Peyer's patch (tissue), 4 donors: ENCODE results near the gene SLCO1B3. TPM values are rescaled to one million over a fixed set of nuclear protein-coding genes. Genes with fewer than 3 reads are reported as not detected.

ENCODE experiments used
- DNase-seq, 3 donors: peaks; one replicate each; pipeline ENCODE4 v3.0.0-alpha.2; 2017 to 2019
- H3K27ac ChIP-seq, 4 donors: fragments of 200-600 bp; sonication (generic); one replicate each; pipeline ENCODE4 v1.5.1; 2016 to 2019
- H3K27me3 ChIP-seq, 2 donors: fragments of 200-600 bp; sonication (generic); one replicate each; pipeline ENCODE4 v1.5.1; 2019
- H3K36me3 ChIP-seq, 3 donors: fragments of 200-600 bp; sonication (generic); one replicate each; pipeline ENCODE4 v1.5.1; 2016 to 2019
- H3K4me1 ChIP-seq, 4 donors: fragments of 200-600 bp; sonication (generic); one replicate each; pipeline ENCODE4 v1.5.1; 2016 to 2019
- H3K4me3 ChIP-seq, 4 donors: fragments of 200-600 bp; sonication (generic); 1 replicate in 3 of 4; 2 replicates in 1 of 4; pipeline ENCODE4 v1.5.1; 2016 to 2019; ENCODE audit warnings: mild to moderate bottlenecking in 1 of 4
- H3K9me3 ChIP-seq, 4 donors: fragments of 200-600 bp; sonication (generic); one replicate each; pipeline ENCODE4 v1.5.1; 2016 to 2019; ENCODE audit warnings: mild to moderate bottlenecking in 1 of 4
- POLR2A ChIP-seq, 2 donors: fragments of 450-650 bp; IDR thresholded peaks; one replicate each; pipeline ENCODE4 v1.5.1; 2017; ENCODE audit warnings: antibody characterized with exemption in 2 of 2, mild to moderate bottlenecking in 2 of 2, moderate library complexity in 2 of 2
- total RNA-seq, 4 donors: library from RNA; depleted of rRNA; stranded (reverse); fragments of >200 nt; gene quantifications; one replicate each; pipeline ENCODE4 v1.1.0, GENCODE V29; 2016
- TF ChIP-seq, protein P1 (sequence below), 6 experiments: fragments of 450-650 bp in 4 of 6; fragments of 200-600 bp in 2 of 6; sonication (generic) in 1 of 6; IDR thresholded peaks; one replicate each; pipeline ENCODE4 v1.5.1; 2017 to 2019; ENCODE audit warnings: antibody characterized with exemption in 6 of 6, mild to moderate bottlenecking in 3 of 6, moderate library complexity in 1 of 6

The SLCO1B3 gene
- total RNA-seq, 4 donors from 2014 or later, result not detected

DNA sequence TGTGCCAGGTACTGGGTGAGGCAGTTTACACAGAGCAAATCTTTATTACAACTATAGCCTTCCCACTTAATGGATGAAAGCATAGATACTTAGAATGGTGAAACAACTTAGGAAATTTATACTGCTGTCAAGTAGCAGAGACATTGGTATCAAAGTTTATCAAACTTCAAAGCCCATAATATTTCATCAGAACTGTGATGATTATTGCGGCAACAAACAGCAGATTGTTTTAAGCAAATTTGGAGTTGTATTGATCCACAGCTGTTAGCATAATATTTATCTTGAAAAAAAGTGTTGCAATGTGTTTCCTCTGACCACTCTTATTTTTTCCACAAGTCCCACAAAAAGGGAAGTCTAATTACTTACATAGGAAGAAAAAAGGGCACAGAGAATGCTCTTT lies 2.0 kb upstream of the SLCO1B3 start:
- no peak overlapping the region for H3K27ac ChIP-seq
- no peaks in the 10 kb centered on the region for H3K9me3 ChIP-seq
- H3K4me1 ChIP-seq, result no peaks in the 10 kb centered on the region
- no peak overlapping the region for H3K4me3 ChIP-seq
- no peaks in the 10 kb centered on the region for H3K27me3 ChIP-seq
- no peak for DNase-seq
- H3K36me3 ChIP-seq, result no peaks in the 10 kb centered on the region
- no peak for TF ChIP-seq POLR2A (IDR thresholded peaks at IDR 0.05)
- TF ChIP-seq, protein P1, sequence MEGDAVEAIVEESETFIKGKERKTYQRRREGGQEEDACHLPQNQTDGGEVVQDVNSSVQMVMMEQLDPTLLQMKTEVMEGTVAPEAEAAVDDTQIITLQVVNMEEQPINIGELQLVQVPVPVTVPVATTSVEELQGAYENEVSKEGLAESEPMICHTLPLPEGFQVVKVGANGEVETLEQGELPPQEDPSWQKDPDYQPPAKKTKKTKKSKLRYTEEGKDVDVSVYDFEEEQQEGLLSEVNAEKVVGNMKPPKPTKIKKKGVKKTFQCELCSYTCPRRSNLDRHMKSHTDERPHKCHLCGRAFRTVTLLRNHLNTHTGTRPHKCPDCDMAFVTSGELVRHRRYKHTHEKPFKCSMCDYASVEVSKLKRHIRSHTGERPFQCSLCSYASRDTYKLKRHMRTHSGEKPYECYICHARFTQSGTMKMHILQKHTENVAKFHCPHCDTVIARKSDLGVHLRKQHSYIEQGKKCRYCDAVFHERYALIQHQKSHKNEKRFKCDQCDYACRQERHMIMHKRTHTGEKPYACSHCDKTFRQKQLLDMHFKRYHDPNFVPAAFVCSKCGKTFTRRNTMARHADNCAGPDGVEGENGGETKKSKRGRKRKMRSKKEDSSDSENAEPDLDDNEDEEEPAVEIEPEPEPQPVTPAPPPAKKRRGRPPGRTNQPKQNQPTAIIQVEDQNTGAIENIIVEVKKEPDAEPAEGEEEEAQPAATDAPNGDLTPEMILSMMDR (IDR thresholded peaks at IDR 0.05), result no peak

DNA sequence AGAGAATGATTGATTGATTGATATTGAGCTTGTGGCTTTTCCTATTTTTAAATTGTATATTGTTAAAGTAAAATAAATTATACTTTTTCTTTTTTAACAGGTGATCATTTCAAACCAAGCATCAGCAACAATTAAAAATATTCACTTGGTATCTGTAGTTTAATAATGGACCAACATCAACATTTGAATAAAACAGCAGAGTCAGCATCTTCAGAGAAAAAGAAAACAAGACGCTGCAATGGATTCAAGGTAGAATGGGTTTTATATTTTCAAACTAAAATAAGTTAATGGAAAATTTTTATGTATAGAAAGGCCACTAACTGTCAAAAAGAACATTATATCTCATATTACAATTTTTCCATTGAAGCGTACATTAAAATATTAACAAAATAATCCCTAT lies 5.1 kb downstream of the SLCO1B3 start:
- no peaks in the 10 kb centered on the region for H3K36me3 ChIP-seq
- no peak for DNase-seq
- H3K27ac ChIP-seq, result no peak overlapping the region
- H3K4me3 ChIP-seq, result no peak overlapping the region
- H3K9me3 ChIP-seq, result no peaks in the 10 kb centered on the region
- TF ChIP-seq, protein P1 (IDR thresholded peaks at IDR 0.05), result no peak
- TF ChIP-seq POLR2A (IDR thresholded peaks at IDR 0.05), result no peak
- H3K27me3 ChIP-seq, result no peaks in the 10 kb centered on the region
- no peaks in the 10 kb centered on the region for H3K4me1 ChIP-seq

DNA sequence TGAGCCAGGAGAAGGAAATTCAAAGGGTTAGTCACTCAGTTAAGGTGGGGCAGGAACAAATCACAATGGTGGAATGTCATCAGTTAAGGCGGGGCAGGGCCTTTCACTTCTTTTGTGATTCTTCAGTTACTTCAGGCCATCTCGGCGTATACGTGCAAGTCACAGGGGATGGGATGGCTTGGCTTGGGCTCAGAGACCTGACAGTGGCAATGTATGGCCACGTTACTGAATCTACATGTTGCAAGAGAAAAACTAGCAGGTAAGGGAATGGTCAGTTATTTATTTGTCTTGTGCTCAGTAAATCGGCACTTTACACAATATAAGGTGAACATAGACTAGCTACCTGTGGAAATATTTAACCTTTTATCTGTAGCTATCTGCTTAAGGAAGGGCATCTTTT lies 11.9 kb downstream of the SLCO1B3 start:
- H3K9me3 ChIP-seq, result no peaks in the 10 kb centered on the region
- H3K4me3 ChIP-seq, result no peak overlapping the region
- TF ChIP-seq, protein P1 (IDR thresholded peaks at IDR 0.05), result no peak
- TF ChIP-seq POLR2A (IDR thresholded peaks at IDR 0.05), result no peak
- no peaks in the 10 kb centered on the region for H3K27me3 ChIP-seq
- no peaks in the 10 kb centered on the region for H3K4me1 ChIP-seq
- DNase-seq, result no peak
- H3K36me3 ChIP-seq, result no peaks in the 10 kb centered on the region
- no peak overlapping the region for H3K27ac ChIP-seq

DNA sequence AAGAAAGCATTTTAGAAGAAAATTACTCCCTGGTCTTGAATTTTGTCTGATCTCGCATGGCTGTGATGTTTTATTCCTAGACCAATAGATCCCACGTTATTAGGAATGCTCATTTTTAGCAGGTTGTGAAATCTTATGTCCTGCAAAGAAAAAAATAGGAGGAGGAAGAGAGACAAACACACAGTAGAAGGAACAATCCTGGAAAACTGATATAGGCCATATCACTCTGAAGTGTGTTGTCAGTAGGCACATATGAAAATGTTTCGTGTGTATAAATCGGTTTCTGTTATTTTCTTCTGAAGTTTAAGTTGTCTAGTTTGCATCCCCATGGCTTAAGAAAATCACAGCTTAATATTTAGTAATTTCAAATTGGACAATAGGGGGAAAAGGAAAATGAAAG lies 12.4 kb downstream of the SLCO1B3 start:
- H3K27me3 ChIP-seq, result no peaks in the 10 kb centered on the region
- no peaks in the 10 kb centered on the region for H3K36me3 ChIP-seq
- TF ChIP-seq POLR2A (IDR thresholded peaks at IDR 0.05), result no peak
- TF ChIP-seq, protein P1 (IDR thresholded peaks at IDR 0.05), result no peak
- H3K4me3 ChIP-seq, result no peak overlapping the region
- no peaks in the 10 kb centered on the region for H3K9me3 ChIP-seq
- no peak for DNase-seq
- no peaks in the 10 kb centered on the region for H3K4me1 ChIP-seq
- no peak overlapping the region for H3K27ac ChIP-seq

DNA sequence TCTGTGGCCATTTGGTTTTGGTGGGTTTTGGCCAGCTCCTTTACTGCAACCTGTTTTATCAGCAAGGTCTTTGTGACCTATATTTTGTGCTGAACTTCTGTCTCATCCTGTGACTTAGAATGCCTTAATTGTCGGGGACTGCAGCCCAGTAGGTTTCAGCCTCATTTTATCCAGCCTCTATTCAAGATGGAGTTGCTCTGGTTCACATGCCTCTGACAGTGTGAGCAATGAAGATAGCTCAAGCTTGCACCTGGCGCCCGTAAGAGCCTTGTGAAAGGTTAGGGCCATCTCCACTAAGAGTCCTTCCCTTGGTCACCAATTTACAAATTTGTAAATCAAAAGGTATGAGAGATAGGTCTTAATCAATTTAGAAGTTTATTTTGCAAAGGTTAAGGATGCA lies 19.4 kb downstream of the SLCO1B3 start:
- no peak overlapping the region for H3K4me3 ChIP-seq
- TF ChIP-seq, protein P1 (IDR thresholded peaks at IDR 0.05), result no peak
- TF ChIP-seq POLR2A (IDR thresholded peaks at IDR 0.05), result no peak
- H3K9me3 ChIP-seq, result no peaks in the 10 kb centered on the region
- H3K4me1 ChIP-seq, result no peaks in the 10 kb centered on the region
- H3K36me3 ChIP-seq, result no peaks in the 10 kb centered on the region
- no peak overlapping the region for H3K27ac ChIP-seq
- H3K27me3 ChIP-seq, result no peaks in the 10 kb centered on the region
- no peak for DNase-seq

DNA sequence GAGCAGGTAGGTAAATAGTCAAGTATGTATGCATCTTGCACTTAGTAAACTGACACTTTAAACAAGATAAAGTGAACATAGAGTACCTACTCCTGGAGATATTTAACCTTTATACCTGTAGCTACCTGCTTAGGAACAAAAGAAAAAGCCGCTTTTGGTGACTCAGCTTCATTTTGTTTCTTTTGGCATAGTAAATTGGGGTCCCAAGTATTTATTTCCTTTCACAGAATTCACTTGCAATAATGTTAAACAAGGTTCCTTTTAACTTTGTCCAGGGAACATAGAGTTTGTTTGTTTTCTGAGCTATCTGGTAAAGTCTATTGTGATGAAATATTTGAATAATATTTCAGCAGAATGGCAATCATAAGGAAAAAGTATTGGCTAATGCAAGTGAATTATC lies 20.0 kb downstream of the SLCO1B3 start:
- H3K9me3 ChIP-seq, result no peaks in the 10 kb centered on the region
- no peaks in the 10 kb centered on the region for H3K27me3 ChIP-seq
- no peaks in the 10 kb centered on the region for H3K36me3 ChIP-seq
- H3K27ac ChIP-seq, result no peak overlapping the region
- DNase-seq, result no peak
- no peak for TF ChIP-seq POLR2A (IDR thresholded peaks at IDR 0.05)
- TF ChIP-seq, protein P1 (IDR thresholded peaks at IDR 0.05), result no peak
- H3K4me1 ChIP-seq, result no peaks in the 10 kb centered on the region
- H3K4me3 ChIP-seq, result no peak overlapping the region
